GM19043 (cell line): Measurements from ENCODE around the gene PLCH1.
"Not testable (repeated sequence)": the region's sequence is repeated elsewhere in the genome, so short reads cannot be mapped to it uniquely, and the experiment has no call there.

Source experiments
- ATAC-seq: cut with Tn5 transposase; IDR thresholded peaks from one replicate; pipeline ENCODE4 v1.9.1; 2021; ENCODE audit warnings: low read depth; ENCODE audit not compliant: unreplicated experiment

The PLCH1 gene

DNA sequence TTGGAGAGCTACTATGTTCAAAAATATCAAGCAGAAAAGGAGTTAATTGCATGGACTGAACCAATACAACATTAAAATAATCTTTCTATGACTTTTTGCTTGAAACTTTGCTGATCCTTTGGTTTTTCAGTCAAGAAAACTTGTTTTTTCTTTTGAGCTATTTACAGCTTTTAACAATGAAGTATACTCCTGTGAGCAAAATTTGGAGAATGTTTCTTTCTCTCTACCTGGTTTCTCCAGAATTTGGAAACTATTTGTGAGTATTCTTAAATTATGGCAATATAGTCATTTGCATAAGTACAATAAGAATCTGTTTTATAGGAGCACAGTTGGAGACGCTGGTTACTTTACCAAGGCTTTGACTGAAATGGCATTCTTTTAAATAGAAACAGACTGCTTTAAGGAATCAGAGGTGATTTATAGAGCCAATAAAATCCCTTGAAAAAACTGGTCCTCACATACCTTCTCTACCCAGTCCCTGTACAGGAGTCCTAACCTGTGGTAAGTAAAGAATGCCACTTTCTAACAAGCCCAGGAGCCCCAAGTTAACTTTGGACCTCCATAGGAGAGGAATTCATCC, 127.4 kb downstream of the PLCH1 start:
- no peak for ATAC-seq

DNA sequence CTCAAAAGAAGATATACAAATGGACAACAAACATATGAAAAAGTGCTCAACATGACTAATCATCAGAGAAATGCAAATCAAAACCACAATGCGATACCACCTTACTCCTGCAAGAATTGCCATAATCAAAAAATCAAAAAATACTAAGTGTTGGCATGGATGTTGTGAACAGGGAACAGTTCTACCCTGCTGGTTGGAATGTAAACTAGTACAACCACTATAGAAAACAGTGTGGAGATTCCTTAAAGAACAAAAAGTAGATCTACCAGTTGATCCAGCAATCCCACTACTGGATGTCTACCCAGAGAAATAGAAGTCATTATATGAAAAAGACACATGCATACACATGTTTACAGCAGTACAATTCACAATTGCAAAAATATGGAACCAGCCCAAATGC, 129.7 kb downstream of the PLCH1 start:
- not testable (repeated sequence) for ATAC-seq

DNA sequence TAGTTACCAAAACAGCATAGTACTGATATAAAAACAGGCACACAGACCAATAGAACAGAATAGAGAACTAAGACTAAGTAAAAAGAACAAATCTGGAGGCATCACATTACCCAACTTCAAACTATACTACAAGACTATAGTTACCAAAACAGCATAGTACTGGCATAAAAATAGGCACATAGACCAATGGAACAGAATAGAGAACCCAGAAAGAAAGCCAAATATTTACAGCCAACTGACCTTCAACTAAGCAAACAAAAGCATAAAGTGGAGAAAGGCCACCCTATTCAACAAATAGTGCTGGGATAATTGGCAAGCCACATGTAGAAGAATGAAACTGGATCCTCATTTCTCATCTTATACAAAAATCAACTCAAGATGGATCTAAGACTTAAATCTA, 130.5 kb downstream of the PLCH1 start:
- not testable (repeated sequence) for ATAC-seq

DNA sequence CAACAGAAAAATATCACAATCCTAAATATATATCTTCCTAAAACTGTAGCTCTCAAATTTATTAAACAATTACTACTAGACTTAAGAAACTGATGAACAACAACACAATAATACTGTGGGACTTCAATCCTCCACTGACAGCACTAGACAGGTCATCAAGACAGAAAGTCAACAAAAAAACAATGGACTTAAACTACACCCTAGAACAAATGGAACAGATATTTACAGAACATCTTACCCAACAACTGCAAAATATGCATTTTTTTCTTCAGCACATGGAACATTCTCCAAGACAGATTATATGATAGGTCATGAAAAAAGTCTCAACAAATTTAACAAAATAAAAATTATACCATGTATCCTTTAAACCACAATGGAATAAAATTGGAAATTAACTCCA, 133.4 kb downstream of the PLCH1 start:
- no peak for ATAC-seq

DNA sequence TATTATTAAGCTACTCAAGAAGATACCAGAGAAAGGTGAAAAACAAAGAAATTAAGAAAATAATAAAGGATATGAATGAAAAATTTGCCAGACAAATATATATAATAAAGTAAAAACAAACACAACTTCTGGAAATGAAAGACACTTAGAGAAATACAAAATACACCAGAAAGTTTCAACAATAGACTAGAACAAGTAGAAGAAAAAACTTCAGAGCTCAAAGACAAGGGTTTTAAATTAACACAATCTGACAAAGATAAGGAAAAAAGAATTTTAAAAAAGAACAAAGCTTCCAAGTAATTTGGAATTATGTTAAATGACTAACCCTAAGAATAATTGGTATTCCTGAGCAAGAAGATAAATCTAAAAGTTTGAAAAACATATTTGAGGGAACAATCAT, 135.3 kb downstream of the PLCH1 start:
- ATAC-seq = no peak

DNA sequence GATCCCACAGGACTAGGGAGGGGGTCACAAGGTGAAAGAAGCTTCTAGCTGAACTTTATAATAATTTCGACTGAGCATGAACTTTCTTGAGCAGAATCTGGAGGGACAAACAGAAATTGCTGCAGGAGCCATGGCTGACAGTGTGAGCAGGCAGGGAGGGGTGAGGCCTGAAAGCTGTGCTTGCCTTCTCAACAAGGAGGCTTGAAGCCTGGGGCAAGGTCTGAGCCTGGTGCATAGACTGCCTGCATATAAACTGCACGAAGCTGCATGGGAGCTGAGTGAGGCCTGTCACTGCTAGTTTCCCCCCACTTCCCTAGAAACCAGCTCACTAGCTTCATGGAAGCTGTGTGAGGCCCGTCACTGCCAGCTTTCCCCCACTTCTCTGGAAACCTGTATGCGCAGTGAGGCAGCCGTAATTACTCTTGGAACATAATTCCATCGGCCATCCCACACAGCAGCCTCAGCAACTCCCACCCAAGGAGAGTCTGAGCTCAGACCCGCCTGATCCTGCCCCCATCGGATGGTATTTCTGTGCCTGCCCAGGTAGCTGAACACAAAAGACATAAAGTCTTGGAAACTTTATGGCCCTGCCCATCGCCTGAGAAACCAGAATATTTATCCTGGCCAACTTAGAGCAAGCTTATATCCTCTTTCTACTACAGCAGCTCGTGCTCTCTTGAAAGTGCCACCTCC, 136.5 kb downstream of the PLCH1 start:
- no peak for ATAC-seq

DNA sequence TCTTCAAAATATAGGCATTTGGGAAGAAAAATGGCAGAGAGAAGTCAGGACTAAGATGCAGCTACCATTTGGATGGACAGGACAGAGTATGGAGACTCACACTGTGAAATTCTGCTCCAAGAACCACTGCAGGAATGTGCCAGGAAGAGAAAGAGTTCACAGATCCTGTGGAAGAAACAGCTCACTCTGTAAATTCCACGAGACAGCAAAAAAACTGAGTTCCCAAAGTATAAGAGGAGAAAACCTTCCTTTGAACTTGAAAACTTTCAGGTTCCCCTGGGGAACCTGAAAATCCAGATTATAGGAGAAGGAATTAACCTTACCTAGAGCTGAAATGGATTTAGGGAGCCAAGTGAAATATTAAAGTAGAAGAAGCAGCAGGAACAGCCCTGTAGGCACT, 137.1 kb downstream of the PLCH1 start:
- ATAC-seq = no peak

DNA sequence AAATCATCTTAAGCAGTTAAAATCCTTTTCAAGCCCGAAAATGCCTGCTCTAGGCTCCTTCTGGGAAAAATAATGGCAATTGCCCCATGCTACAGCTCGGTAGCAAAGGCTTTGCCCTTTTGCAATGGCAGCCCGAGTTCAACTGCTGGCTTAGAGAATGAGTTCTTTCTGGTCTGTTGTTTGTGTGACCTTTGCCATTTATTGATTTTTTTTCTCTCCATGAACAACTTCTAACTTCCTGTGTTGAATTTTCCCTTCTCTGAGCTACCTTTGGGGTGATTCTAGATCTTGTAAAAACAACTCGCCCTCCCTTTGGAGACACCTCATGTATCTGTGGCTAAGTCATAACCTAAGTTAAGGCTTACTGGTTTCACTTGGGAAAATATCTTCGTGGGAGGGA, 139.3 kb downstream of the PLCH1 start:
- no peak for ATAC-seq

DNA sequence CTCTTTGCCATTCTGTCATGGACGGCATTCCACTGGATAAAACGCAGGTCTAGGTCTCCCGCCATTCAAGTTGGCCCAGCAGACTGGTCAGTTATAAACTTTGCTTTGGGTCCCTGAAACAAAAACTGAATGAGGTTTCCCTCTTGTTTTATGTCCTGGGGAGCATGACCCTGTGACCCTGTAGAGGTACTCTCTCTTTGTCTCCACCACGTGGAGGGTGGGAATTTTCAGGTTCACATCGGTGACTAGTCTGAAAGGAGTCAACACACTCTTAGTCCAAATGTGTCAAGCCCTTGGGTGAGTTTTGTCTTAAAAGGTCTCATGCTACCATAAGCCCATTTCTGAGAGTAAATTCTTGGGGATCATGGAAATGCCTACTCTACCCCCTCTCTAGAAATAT, 139.9 kb downstream of the PLCH1 start:
- ATAC-seq = no peak

DNA sequence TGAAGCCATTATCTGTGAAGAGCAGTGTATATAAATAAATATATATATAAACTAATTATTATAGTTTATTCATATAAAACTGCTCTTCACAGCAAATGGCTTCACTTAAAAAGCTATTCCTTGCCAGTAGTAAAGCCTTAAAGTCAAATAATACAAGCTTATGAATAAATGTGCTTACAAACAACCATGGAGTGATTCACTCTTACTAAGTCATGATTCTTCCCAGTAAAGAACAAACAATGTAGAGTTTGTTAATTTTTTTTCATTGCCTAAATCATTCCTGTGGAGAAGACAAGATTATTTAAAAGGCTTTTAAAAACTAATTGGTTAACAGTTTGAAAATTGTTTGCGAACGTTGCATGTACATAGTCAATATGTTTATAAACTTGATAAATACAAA, 140.7 kb downstream of the PLCH1 start:
- ATAC-seq = no peak

DNA sequence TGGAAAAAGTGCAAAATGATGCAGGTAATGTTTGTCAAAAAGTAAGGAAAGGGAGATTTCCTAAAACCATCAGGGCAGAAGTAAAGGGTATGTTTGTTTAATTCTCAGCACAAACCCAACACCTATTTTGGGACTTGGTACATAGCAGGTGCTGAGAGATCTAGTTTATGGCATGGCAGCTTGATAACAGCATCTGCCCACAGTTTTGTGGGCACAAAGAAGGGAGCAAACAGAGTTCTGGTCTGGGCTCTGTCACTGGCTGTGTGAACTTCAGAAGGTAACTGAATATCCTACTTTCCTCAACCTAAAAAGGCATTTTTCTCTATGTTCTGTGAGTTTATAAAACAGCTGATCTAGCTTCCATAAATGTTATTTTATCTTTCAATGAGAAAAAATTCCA, 141.6 kb downstream of the PLCH1 start:
- ATAC-seq = no peak

DNA sequence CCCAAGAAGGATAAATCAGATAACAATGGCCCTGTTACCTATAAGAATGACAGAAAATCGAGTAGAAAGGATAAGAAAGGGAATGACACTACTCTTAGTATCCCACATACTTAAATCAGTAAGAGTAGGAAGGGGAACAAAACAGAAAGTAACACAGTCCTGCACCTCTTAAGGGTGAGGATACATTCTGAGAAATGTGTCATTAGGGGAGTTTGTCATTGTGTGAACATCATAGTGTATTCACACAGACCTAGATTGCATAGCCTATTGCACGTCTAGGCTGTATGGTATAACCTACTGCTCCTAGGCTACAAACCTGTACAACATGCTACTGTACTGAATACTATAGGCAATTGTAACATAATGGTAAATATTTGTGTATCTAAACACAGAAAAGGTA, 142.6 kb downstream of the PLCH1 start:
- no peak for ATAC-seq

DNA sequence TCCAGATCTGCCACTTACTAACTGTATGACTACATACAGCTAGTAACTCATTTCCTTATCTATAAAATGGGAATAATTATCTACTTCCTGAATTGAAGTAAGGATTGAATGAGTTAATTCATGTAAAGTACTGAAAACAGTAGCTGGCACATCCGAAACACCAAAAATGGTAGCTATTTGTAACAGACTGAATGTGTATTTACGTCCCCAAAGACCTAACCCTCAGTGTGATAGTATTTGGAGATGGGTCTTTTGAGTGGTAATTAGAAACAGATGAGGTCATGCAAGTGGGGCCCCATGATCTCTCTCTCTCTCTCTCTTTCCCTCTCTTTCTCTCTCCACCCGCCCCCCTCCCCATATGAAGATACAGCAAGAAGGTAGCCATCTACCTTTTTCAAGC, 146.2 kb downstream of the PLCH1 start:
- no peak for ATAC-seq

DNA sequence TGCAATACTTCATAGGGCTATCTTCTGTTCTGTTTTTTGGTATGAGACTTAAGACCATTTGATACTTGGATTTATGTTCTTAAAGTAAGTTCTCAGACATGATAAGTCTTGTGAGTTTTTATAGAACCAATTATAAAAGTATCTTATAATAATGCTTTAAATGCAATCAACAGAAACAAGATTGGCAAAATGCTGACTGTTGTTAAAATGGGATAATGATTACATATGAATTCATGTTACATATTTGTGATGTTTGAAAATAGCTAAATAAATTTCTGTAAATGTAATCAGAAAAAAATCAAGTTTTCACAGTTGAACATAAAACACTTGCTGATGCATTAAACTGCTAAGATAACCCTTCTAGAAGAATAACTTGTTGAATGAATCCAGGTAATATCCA, 148.3 kb downstream of the PLCH1 start:
- no peak for ATAC-seq

DNA sequence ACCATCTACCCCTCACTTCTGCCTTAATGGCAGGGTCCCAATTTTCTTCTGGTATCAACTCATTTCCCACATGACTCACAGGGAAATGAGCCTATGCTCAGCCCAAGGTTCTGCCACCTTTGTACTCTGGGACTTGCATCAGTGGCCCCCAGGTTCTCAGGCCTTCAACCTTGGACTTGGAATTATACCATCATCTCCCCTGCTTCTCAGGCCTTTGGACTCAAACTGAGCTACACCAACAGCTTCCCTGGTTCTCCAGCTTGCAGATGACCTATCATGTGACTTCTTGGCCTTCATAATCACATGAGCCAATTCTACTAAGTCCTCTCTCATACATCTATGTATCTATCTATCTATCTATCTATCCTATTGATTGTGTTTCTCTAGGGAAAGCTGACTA, 149.5 kb downstream of the PLCH1 start:
- ATAC-seq = no peak

DNA sequence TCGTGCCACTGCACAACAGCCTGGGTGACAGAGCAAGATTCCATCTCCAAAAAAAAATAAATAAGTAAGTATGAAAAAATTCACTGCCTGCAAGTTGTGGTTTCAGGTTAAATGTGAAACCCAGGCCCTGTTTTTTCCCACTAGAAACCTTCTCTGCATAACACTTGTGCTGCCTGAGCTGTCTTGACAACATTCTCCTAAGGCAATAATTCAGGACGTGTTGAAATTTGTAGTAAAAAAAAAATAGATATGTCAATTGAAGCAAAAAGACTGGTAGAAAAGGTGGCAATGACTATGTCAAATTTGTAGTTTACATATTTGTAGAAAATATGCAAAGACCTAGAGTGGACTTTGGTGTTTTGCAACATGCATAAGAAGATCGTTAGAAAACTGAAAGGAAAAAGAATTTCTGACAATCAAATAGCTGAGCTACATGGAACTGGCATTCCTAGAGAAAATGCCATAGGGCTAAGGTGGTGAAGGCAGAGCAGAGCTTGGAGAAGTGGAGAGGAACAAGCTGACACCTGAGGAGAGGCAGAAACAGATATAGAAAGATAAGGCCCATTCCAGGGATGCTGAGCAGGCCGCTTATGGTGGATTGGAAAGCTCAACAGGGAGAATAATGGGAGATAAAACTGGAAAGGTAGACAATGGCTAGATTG, 150.2 kb downstream of the PLCH1 start:
- no peak for ATAC-seq

DNA sequence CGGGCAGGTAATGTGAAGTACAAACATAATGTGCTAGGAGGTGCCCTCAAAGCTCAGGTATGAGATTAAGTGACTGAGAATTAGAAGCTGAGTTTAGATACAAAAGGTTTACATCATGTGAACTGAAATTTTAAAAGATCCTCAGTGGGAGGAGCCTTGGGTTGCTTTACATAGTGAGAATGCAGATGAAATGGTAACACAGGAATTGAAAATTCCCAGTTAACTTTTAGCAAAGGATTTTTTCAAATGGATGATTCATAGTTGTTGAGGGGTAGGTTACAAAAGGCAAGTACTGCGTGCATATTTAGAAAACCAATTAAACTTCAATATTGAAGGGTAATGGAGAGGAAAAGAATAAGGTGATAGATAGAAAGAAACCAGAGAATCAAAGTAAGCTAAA, 157.3 kb downstream of the PLCH1 start:
- no peak for ATAC-seq

DNA sequence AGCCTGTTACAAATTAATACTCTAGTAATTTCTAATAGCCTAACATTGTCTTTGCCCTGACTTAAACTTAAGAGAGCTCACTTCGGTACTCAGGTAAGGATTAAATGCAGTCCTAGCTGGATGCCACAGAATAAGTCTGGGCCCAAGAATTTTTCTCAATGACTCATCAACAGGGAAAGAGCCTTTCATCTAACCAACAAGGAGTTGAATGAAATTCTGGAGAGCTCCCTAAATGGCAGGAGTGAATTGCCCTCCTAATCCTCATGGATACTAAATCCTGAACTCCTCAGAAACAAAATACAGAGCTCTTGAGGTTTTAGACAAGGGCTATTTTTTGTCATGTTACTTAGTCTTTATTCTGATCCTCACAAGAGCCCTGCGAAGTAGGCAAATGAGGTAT, 159.5 kb downstream of the PLCH1 start:
- ATAC-seq = no peak

DNA sequence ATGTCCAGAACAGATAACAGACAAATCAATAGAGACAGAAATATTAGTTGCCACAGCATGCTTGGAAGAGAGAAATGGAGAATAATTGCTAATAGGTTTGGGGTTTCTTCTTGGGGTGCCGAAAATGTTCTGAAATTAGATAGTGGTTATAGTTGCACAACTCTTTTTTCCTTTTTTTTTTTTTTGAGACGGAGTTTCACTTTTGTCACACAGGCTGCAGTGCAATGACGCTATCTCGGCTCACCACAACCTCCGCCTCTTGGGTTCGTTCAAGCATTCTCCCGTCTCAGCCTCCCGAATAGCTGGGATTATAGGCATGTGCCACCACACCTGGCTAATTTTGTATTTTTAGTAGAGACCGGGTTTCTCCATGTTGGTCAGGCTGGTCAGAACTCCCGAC, 163.3 kb downstream of the PLCH1 start:
- ATAC-seq = no peak

DNA sequence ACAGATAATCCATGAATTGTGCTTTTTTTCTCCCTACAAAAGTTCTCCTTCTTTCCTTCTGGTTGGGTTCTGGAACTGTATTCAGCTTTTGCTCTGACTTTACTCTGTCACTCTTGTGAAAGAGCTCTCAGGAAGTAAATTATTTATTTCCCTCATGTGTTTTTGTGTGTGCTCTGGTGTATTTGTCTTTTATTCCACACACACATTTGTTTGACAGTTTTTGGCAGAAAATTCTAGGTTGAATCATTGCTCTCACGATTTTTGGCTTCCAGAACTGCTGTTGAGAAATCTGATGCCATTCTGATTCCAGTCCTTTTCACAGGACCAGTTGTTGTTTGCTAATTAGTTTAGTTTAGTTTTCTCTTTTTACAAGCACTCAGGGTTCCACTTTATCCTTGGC, 172.8 kb downstream of the PLCH1 start:
- no peak for ATAC-seq

DNA sequence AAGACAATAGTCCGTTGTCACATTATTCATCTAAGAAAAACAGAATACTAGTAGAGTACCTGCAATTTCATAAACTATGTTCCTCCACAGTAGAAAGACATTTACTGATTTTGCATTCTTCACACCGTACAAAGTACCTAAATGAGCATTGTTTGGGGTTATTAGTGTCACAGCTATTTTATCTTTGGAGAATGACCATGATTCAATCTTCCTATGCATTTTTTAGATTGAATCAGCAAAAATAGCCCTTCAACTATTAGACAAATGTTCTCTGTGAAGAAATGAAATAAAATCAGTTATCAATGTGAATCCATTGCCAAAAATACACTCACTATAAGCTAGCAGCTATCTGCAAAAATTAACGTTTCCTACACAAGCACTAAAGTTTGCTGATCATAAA, 176.6 kb downstream of the PLCH1 start:
- no peak for ATAC-seq

DNA sequence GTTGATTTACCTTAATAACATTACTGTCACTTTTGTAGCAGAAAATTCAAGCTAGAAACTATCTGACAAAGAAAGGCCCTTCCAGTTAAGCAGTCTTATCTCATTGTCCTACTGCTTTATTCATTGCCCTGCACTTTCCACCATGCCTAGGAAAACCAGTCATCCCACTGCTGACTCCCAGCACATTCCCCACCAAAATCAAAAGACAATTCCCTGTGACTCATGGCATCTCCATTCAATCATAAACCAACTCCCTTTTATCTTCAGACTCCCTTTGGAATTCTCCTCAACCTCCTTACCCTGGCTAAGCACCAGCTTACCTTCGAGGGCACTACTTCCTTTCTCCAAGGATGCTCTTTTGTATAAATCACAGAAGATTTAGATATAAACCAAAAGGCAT, 184.3 kb downstream of the PLCH1 start:
- ATAC-seq = no peak
